HG02885 (cell line): Measurements from ENCODE around the gene EVA1C.
"Not testable (repeated sequence)": the region's sequence is repeated elsewhere in the genome, so short reads cannot be mapped to it uniquely, and the experiment has no call there.

Experiments
- ATAC-seq: cut with Tn5 transposase; IDR thresholded peaks from one replicate; pipeline ENCODE4 v1.9.1; 2021; ENCODE audit warnings: mild to moderate bottlenecking; ENCODE audit not compliant: unreplicated experiment, poor library complexity

The EVA1C gene

DNA sequence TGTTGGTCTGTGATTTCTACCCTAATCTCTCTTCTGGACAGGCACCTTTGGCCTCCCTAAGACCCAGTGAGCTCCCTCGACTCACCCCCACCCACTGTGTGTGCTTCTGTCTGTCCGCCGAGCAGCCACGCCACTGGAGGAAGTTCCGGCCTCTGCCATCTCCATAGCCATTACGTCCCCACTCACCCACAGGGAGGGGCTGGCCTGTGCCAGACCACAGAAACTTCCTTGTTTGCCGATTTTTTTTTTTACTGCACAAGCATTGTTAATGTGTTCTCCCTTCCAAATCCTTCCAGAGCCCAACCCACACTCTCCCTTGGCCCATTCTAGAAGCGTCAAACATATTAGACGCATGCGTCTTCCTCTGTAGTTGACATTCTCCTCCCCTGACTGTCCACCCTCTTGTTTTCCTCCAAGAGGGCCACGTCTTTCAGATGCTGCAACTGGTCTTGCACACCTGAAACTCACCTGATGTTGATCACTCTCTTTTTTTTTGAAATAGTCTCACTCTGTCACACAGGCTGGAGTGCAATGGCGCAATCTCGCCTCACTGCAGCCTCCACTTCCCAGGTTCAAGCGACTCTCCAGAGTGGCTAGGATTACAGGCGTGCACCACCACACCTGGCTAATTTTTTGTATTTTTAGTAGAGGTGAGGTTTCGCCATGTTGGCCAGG is 72.3 kb downstream of the EVA1C start:
- no peak for ATAC-seq

DNA sequence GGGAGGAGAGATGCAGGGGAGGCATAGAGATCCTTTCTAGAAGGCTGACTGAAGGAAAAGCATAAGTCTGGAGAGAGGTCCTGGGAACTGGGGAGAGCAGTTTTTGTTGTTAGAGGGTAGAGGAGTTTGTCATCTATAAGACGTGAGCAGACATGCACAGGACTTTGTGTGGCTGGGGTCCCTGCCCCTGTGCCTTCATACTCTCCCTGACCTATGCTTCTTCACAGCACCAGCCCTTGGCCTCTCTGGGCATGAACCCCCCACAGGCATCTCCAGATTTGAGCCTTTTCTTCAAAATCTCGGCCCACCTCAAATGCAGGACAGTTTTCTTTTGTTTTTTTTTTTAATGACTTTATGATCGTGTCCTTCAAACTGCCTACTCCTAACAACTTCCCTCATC is 79.9 kb downstream of the EVA1C start:
- ATAC-seq = no peak

DNA sequence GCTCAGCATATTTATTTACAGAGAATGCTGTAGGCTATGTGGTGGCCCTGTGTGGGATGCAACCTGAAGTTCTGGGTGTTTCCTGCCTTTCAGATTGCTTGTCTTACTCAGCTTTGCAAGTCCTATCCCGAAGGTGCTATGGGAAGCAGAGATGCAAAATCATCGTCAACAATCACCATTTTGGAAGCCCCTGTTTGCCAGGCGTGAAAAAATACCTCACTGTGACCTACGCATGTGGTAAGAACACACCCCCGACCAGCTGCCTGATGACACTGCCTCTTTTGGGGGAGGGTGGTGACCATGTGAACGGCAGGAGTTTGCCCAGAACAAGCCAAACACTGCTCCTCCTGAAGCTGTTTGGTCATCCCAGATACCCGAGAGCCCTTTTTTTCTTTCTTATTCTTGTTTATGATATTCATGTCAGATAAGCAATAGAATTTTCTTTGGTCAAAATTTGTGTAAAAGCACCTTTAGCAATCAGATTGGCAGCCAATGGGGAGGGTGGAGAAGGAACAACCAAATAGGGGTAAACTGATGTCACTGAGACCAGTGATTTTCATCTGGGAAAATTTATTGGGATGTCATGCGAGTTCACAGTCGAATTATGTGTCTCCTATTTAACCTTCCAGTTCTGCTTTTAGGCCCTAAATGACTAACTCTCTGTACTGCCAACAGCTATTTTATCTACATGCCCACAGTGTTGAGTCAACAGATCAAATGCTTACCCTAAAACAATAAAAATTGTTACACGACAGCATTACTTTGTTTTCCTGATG is 82.6 kb downstream of the EVA1C start:
- no peak for ATAC-seq

DNA sequence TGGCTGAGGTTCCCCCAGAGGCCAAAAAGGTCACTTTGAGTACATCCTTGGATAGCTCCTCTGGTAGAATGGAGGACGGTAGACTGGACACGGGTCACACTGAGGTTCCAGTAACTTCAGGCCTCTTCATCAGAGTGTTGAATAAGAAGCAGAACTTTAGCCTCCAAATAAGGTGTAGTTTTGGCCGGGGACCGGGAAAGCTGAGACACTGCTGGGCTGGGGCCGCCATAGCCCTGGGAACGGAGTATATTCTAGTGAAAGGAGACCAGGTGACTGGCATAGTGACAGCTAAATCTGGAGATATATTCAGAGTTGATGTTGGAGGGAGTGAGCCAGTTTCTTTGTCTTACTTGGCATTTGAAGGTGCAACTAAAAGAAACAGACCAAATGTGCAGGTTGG is 84.1 kb downstream of the EVA1C start:
- ATAC-seq = no peak

DNA sequence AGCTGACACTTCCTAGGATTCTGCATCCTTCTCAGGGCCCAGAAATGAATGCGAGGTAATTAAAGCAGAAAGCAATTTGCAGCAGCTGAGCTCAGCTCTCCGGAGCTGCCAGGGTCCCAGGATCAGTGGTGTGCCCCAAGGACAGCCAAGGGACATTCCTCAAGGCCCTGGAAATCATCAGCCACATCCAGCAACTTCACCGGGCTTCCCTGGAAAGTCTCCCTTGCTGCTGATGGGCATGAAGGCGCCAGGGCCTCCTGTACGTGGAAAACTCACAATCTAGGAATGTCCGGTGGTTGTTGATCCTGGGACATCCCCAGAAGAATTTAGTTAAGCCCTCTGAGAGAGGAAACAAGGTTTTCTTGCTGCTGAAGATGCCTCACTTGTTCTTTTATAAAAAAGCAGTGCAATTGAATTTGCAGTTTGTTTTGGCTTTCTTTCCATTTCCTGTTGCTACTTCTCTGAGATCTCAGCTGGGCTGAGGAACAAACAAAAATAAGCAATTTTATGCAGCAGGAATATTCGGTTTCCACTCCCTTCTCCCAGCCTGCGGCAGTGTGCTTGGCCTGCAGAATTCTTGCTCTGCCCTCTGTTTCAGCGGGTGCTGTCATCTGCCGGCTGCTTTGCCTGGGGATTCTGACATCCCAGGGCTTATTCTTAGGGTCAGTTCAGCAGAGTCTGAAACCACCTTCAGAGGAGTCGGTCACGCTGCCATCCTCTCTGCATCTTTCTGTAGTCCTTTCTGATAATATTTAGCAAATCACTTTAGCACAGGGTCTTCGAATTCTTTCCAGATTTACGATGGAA is 86.9 kb downstream of the EVA1C start:
- no peak for ATAC-seq

DNA sequence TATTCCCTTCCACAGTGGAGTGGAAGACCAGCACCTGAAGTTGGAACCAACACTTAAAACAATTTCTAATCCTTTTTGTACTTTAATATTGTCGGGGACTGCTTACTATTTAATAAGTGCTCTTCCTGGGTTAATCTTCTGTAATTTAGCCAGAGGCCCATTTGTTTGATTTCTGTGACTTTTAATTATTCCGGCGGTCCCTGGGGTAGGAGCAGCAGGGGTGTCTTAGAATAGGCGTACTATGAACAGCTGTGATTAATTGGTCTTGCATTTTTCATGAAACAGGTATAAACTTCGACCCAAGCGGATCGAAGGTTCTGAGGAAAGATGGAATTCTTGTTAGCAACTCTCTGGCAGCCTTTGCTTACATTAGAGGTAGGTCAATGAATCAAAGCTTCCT is 91.1 kb downstream of the EVA1C start:
- not testable (repeated sequence) for ATAC-seq

DNA sequence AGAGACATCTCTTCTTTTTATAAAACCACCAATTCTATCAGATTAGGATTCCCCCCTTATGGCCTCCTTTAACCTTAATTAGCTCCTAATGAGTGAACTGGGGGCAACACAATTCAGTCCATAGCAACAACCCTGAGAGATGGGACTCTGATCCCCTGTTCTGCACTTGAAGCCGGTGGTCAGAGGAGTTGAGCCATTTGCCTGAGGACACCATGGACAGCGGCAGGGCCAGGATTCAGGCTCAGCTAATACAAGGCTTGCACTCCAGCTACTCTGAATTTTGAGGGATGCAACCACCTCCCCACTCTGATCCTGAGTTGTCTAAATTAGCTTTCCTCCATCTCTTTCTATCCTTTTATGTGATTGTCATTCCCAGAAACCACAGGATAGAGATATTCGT is 93.3 kb downstream of the EVA1C start:
- ATAC-seq = not testable (repeated sequence)

DNA sequence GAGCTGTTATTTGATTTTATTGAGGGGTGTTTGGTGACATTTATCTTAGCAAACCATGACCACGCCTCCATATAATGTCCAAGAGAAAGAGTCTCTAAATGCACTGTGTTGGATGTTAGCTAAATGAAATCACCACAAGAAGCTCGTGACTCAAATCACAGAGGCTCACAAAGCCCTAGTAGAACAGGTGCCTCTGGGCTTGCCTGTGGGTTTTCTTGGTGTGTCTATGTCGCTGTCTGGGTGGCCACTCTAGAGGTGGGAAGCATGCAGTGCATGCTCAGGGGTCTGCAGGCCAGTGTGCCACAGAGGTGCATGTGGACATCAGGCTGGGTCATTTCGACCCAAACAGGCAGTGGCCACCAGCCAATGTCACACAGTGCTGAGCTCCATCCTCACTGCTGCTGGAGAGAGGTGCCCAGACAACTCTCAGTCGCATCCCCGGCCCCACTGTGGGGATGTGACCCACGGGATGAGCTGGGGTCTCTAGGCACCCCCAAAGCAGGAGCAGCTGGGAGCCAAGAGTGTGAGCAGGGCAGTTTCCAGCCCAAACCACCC is 94.0 kb downstream of the EVA1C start:
- ATAC-seq = not testable (repeated sequence)

DNA sequence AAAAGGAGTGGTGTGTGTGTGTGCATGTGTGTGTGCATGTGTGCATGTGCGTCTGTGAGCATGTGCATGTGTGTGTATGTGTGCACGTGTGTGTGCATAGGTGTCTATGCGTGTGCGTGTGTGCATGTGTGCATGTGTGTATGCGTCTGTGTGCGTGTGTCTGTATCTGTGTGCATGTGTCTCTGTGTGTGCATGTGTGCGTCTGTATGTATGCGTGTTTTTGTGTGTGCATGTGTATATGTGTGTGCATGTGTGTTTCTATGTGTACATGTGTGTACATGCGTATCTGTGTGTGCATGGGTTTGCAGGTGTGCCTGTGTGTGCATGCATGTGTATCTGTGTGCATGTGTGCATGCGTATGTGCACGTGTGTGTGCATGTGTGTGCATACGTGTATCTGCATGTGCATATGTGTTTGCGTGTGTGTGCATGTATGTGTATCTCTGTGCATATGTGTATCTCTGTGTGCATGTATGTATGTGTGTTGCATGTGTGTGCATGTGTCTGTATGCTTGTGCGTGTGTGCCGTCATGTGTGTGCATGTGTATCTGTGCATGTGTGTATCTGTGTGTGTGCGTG is 94.9 kb downstream of the EVA1C start:
- ATAC-seq = no peak

DNA sequence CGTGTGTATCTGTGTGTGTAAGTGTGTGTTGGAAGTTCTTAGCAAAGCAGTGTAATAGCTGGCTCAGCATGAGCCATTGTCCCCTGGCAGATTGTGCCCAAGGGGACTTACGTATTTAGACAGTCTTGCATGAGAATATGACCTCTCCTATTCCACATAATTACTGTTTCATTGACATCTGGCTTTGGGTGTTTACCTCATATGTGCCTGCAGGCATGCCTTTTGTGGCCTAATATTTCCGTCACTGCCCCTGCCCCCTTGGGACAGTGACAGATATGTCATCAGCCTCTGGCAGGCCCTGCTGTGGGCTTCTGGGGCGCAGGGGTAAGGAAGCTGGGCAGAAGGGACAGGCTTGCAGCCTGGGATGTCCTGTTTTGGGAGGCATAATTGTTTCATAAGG is 95.5 kb downstream of the EVA1C start:
- not testable (repeated sequence) for ATAC-seq

DNA sequence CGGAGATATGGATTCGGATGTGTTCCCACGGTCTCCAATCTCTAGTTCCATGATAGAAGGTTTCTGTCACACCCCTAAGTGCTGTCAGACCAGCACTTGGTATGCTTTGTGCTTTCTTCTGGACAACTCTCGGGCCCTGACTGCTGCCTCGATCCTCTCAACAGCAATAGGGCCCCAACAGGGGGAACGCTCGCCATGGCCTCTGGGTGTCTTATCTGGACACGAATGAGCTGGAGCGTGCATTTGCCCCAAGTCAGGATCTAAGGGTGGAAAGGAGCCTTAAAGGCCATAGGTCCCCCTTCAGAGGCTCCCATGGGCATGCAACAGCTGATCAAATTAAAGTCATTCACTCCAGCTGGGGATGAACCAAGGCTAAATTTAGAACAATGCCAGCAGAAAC is 96.1 kb downstream of the EVA1C start:
- ATAC-seq = no peak

DNA sequence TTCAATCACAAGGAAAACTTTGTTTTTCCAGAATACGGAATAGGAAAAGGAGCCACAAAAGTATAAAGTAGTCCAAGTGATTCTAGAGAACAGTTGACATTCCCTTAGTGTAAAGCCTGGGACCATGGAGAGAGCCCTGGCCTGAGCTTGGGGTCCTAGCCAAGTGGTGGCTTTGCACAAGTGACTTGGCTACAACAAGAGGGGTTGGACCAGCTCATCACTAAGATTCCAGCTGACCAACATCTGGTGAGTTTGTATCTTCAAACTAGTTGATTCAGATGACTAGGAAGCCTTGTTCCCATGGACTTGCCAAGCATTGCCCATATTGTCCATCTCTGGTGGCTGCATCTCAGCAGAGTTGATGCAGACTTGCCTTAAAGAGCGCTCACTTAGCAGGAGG is 96.5 kb downstream of the EVA1C start:
- ATAC-seq = not testable (repeated sequence)

DNA sequence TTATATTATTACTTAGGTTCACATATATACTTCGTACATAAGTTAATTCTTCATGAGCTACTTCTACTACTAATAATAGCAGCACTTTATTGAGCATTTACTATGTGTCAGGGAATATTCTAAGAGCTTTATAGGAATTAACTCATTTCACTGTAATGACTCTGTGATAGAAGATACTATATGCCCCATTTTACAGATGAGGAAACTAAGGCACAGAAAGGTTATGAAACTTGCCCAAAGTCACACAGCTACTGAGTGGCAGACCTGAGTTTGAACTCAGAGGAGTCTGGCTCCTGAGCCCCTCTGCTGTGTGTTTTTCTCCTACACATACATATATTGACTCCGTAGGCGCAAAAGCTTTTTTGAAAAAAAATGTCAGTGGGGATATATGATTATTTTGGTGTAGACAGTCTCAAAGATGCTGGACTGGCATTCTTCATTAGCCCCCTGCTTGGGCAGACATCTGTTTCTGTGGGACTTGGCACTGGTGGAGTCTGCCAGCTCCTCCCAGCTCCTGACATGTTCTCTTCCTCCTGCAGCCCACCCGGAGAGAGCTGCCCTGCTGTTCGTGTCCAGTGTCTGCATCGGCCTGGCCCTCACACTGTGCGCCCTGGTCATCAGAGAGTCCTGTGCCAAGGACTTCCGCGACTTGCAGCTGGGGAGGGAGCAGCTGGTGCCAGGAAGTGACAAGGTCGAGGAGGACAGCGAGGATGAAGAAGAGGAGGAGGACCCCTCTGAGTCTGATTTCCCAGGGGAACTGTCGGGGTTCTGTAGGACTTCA is 102.0 kb downstream of the EVA1C start:
- ATAC-seq = no peak

DNA sequence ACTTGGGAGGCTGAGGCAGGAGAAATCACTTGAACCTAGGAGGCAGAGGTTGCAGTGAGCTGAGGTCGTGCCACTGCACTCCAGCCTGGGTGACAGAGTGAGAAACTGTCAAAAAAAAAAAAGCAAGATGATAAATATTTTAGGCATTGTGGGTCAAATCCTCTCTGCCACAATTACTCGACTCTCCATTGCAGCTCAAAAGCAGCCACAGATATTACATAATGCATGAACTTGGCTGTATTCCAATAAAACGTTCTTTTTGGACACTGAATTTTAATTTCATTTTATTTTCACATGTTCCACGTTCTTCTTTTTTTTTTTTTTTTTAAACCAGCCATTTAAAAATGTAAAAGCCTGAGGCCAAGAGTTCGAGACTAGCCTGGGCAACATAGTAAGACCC is 103.4 kb downstream of the EVA1C start:
- ATAC-seq = no peak

DNA sequence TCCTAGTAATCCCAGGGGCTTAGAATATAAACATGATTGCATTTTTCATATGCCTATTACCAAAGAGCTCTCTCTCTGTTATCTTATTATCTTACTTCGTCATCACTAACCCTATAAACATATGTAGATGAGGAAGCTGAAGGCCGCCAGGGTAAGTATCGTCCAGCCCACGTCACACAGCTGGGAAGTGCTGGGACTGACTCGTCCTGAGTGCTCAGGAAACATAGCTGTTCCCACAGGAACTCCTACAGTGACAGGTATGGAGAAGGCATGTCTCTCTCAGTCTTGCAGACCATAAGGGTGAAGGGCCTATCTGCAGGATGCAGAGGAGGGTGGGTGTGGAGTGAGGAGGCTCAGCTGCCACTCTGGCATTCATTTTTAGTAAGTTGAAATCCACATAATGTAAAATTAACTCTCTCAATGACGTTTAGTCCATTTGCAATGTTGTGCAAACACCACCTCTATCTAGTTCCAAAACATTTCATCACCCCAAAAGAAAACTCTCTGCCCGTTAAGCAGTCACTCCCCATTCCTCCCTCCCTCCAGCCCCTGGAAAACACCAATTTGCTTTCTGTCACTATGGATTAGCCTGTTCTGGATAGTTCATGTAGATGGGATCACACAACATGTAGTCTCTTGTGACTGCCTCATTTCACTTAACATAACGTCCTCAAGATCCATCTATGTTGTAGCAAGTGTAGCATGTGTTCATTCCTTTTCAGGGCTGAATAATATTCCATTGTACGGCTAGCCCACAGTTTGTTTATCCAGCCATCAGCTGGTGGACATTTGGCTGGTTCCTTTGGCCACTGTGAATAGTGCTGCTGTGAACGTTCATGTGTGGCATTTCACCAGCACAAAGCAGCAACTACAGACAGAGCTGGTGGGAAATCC is 104.5 kb downstream of the EVA1C start:
- no peak for ATAC-seq

DNA sequence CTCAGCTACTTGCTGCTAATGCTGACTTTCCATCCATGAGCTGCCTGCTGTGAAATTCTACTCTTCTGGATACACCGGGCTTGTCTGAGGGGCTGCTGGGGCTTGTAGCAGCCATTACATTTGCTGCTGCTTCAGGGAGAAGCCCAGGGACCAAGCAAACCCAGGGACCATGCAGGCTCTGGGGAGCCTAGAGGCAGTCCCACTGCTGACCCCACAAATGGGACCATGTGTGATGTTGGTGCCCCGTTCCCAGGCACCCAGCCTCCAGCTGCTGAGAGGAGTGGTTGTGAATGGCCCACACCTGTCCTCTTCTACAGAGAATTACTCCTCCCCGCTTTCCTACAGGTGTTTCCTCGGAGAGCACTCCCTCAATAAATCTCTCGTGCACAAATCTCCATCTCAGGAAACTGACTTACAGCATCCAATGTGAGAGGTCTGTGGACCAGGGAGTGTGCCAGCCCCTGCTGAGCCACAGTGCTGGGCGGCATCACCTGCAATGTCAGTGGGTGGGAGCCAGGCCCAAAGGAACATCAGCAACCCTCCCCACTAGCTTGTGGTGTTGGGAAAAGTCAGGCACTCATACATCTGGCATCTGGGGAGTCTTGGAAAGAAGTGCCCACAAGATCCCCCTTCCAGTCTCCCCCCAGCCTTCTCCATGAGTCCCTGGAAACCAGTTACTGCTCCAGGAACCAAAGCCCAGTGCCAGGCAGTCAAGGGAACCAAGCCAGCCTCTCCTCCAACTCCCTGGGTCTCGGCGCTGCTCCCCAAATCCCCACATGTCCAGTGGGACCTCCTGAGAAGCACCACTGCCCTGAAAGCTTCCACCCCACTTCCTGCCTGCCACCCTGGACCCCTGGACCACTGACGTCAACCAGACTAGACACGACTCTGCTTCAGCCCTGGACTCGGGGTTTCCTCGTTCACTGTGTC is 107.7 kb downstream of the EVA1C start:
- ATAC-seq = no peak

DNA sequence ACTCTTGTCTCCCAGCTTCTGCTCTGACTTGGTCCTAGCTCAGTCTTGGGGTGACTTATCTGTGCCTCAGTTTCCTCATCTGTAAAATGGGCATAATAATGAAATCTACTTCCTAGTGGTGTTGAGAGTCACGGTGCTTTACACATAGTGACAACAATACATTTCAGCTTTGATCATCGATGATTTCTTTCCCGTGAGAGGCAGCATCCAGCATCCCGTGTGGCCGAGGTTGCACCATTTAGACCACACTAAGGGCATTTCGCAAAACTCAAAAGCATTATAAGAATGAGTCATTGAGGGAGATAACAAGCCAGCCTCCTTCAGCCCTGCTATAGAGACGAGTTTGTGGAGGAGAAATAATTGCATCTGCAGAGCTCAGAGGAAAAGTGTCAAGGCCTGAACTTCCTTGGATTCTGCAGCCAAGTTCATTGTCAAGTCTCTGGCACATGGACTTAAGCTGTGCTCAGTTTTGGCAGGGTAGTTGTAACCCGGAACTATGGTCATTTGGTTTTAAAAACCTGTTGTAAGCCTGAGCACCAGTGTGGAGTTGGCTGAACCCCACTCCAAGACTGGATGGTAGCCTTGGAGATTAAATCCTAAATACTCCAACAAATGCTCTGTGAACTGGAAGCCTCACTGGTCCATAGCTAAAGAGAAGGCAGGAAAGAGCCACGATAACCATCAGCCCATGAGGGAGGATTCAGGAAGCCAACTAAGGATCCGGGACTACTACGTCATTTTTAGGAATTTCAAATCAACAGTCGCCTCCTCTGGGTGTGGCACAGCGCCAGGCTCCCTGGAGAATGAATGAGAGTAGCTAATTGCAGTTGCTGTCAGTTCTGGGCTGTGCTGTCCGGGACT is 108.6 kb downstream of the EVA1C start:
- ATAC-seq = no peak
